ENCODE results near the gene MSI2. TPM values are rescaled to one million over a fixed set of nuclear protein-coding genes. Genes with fewer than 3 reads are reported as not detected.

The MSI2 gene
- polyA plus RNA-seq, 1 donor from 2014 or later = 3.8 TPM

Other genes with a start within 250 kb of the MSI2 start
- gene AKAP1, start 171.3 kb upstream of the MSI2 start, polyA plus RNA-seq = 21.4 TPM